ENCODE results near the gene TCEA3.

DNA sequence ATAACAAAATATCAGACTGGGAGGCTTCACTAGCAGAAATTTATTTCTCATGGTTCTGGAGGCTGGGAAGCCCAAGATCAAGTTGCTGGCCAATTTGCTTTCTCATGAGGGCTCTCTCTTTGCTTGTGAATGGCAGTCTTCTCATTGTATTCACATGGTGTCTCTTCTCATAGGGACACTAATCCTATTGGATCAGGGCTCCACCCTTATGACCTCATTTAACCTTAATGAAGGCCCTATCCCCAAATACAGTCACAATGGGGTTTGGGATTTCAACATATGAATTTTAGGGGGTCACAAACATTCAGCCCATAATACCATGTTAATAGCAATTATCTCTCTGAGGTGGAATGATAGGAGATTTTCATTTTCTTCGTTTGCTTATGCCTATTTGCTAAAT is 25.3 kb downstream of the TCEA3 start:
- TF ChIP-seq, protein P1, sequence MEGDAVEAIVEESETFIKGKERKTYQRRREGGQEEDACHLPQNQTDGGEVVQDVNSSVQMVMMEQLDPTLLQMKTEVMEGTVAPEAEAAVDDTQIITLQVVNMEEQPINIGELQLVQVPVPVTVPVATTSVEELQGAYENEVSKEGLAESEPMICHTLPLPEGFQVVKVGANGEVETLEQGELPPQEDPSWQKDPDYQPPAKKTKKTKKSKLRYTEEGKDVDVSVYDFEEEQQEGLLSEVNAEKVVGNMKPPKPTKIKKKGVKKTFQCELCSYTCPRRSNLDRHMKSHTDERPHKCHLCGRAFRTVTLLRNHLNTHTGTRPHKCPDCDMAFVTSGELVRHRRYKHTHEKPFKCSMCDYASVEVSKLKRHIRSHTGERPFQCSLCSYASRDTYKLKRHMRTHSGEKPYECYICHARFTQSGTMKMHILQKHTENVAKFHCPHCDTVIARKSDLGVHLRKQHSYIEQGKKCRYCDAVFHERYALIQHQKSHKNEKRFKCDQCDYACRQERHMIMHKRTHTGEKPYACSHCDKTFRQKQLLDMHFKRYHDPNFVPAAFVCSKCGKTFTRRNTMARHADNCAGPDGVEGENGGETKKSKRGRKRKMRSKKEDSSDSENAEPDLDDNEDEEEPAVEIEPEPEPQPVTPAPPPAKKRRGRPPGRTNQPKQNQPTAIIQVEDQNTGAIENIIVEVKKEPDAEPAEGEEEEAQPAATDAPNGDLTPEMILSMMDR (IDR thresholded peaks at IDR 0.05), result no peak
- TF ChIP-seq POLR2A (IDR thresholded peaks at IDR 0.05) (no peak), POLR2AphosphoS5 (IDR thresholded peaks at IDR 0.05) (no peak)

Measured in breast epithelium (tissue), 3 donors.